GM18526 (cell line): ENCODE measurements around the gene TMEM82.

Experiments used
- POLR2A ChIP-seq: IDR thresholded peaks from 3 replicates; pipeline ENCODE4 v1.6.1; 2011; ENCODE audit not compliant: insufficient read length; ENCODE audit errors: extremely low read depth

TMEM82 gene

GRCh38 chr1:15740924-15741850 lies 1.1 kb upstream of the TMEM82 start:
- TF ChIP-seq POLR2A = no peak

- no peak for TF ChIP-seq POLR2A
These were observed 1.9 kb downstream of the TMEM82 start for GRCh38 chr1:15744122-15744679.

DNA sequence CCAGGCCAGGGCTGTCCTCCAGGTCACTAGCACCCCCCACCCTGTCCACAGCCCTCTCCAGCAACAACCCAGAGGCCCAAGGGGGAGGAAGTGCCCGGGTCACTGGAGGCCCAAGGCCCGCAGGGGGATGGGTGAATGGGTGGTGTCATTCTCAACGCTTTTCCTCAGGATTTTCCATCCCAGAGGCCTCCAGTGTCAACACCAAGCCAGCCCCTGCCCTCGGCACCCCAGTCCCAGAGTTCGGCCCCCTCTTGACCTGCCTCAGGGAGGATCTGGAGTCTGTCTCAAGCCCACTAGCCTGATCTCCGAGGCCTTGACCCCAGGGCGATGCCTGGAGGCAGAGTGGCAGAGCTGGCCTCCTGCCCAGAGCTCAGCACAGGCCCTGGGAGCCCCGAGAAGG lies 5.1 kb downstream of the TMEM82 start:
- TF ChIP-seq POLR2A = no peak

- no peak for TF ChIP-seq POLR2A
These were observed 6.0 kb downstream of the TMEM82 start for GRCh38 chr1:15748264-15748663.

DNA sequence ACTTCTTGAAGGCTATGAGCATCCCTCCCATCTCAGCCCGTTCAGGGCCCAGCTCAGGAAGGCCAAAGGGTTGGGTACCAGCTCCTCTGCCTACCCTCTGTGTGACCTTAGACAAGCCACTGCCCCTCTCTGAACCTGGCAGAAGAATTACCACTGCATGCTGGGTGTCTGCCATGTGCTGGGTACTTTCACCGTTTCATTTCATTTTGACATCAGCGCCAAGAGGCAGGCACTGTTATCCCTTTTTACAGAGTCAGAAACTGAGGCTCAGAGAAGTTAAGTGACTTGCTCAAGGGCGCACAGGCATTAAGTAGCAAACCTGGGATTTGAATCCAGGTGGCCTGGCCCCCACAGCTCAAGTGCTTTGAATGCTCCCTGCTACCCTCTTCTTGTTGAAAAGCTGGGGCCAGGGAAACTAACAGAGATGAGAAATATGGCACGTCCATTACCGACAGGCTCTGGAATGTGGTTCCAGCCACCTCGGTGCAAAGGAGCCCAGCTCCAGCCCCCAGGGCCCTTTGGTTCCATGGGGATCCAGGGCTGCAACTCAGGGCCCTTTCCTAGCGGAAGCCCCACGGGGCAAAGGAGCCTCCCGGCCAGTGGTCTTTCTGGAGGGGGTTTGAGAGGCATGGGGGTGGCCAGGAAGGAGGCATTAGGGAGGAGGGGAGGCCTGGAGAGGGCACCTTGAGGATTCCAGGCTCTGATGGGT lies 6.5 kb downstream of the TMEM82 start:
- no peak for TF ChIP-seq POLR2A

DNA sequence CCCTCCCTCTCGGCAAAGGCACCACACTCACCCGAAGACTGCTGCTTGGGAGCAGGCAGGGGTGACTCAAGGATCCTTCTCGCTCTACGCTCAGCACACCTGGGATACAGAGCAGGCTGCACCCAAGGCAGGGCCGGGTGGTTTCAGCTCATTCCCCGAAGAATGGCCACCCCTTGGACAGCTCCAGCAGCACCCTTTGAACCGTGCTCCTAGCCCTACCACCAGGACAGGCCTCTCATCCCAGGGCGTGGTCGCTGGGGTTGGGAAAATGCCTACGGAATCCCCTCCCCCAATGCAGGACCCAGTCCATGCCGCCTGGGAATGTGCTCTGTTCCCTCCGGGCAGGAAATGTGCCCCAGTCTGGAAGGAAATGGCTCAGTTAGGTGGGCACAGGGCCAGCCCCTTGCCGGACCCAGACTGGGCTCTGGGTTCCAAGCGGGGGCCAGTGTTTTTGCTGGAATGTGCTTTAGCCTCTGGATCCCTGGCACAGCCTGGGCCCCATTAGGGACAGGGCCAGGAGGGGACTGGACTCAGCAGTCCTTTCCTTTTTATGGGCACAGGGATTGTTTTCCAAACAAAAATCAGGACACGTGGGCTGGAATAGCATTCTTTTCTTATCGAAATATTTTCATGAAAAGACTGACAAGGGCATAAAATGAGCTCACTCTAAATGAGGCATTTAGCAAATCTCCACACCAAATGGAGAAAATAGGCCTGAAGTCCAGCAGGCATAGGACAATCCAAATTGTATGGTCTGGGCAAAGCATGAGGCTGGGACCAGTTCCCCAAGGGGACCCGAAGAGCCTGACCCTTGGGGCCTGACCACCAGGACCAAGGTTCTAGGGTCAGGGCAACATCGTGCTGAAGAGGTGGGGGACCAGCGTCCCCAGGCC lies 7.3 kb downstream of the TMEM82 start:
- no peak for TF ChIP-seq POLR2A

GRCh38 chr1:15750924-15751323 lies 8.6 kb downstream of the TMEM82 start:
- no peak for TF ChIP-seq POLR2A

- TF ChIP-seq POLR2A = no peak
These were observed 9.4 kb downstream of the TMEM82 start for GRCh38 chr1:15751717-15752116.

DNA sequence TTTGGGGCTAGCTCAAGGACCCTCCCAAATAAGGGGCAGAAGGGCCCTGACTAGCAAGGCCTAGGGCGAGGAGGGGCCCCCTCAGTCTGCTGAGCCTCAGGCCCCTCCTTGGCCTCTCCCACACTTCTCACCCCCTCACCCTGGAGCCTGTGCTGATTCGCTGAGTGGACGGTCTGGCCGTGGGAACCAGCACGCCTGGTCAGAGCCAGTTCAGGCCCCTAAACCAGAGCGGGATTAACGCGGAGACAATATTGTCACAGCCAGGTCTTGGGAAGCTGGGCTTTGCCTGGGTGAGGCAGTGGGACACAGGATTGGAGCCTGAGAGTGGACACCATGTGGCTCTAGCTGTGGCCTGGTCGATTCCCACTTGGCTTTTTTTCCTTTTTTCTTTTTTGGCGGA lies 11.5 kb downstream of the TMEM82 start:
- TF ChIP-seq POLR2A = no peak

DNA sequence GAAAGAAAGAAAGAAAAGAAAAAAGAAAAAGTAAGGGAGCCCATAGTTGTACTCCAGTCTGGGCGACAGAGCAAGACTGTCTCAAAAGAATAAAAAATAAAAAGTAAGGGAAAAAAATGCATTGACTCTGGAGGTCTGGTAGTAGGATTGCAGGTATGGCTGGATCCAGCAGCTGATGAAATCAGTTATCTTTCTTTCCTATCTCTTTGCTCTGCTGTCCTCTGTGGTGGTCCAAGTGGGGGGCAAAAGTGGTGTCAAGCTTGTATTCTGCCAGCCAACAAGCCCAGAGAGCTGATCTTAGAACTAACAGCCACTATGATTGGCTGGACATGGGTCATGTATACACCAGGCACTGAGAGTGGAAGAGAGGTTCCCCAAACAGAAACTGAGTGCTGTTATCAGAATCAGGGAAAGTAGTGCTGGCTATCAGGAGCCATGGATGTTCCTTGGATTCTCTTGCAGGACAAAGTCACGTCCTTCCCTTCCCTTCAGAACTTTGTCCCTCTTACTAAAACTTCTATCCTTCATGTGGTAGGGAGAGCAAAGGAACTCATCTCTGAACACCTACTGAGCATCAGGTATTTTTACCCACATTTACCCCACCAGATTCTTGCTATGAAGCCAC lies 12.8 kb downstream of the TMEM82 start:
- no peak for TF ChIP-seq POLR2A

DNA sequence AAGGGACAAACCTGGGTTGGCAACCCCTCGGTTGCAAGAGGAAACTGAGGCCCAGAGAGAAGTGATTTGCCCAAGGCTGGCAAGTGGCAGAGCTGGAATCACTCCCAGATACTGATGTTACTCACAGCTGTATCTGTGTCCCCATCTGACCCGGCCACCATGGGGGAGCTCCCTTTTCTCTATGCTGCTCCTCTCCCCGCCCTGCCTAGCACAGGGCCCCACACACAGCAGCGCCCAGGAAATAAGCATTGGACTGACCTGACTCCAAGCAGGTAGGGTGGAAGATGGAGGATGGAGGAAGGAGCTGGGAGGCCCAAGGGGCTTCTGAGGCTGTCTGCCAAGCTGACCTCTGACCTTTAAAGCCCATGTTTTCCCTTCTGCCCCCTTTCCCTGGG lies 13.3 kb downstream of the TMEM82 start:
- no peak for TF ChIP-seq POLR2A

GRCh38 chr1:15756143-15757015 lies 14.1 kb downstream of the TMEM82 start:
- TF ChIP-seq POLR2A = no peak

DNA sequence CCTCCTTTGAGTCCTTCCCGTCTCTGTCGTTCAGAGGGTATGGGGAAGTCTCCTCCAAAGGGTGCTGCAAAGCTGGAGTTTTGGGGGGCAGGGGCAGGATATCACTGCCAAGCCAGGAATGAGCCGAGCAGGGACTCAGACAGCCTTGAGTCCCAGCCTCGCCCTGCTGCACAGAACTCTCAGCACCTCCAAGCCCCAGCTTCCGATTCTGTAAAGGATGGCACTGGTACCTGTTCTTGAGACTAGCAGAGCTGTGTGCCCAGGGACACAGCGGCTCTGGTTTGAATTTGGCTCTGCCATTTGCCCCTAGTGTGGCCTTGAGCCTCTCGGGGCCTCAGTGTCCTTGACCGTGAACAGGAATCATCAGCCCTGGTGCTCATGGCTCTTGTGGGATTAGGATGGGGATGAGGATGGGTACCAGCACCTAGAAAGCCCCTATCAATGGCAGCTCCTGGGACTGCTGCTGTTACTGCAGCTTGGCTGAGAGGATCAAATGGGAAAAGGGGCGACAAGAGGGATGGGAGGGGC lies 14.8 kb downstream of the TMEM82 start:
- no peak for TF ChIP-seq POLR2A

DNA sequence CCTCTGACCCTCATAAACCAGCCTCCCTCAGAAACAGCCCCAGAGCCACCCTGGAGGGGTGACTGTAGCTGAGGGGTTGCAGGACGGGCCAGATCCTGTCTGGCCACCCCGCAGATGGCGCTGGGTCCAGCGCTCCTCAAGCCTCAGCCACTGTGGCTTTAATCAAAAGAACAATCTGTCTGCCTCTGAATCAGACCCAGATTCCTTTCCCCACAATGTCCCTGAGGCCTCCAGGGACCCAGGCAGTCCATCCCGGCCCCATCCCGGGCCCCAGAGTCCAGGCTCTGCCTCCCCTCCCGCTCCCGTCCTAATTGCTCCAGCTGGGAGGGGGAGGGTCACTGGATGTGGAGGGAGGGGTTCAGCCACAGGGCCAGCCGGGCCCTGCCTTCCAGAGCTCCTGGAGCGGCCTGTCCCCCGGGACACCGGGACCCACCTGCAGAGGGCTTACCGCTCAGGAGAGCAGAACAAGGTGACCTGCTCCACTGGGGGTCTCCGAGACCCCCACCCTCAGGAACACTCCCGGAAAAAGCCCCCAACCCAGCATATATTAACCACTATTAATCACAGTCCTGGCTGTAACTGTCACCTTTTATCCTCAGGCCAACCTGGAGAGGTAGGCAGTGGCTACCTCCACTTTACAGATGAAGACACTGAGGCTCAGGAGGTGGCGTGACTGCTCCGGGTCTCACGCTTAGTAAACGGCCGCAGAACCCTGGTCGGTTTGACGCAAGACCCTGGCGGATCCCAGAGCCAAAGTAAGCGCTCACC lies 15.5 kb downstream of the TMEM82 start:
- no peak for TF ChIP-seq POLR2A
